Activated naive CD4-positive, alpha-beta T cell treated with anti-CD3 and anti-CD28 coated beads for 36 hours (primary cell): ENCODE measurements around the gene SRP68. TPM values are rescaled to one million over a fixed set of nuclear protein-coding genes. Genes with fewer than 3 reads are reported as not detected.

Experiments used
- CTCF ChIA-PET: fragments of 350-600 bp; sonication (Branson Sonifier 250); formaldehyde crosslinking; loops from one replicate; lab custom pipeline; 2021; ENCODE audit warnings: antibody characterized with exemption; lab: Charles Lee
- DNase-seq: peaks from one replicate; pipeline ENCODE4 v3.0.0-alpha.2; 2020
- H3K27ac Mint-ChIP-seq: one replicate; pipeline ENCODE4 v1.8.0; 2021; ENCODE audit warnings: mild to moderate bottlenecking, mixed read lengths
- H3K27me3 Mint-ChIP-seq: one replicate; pipeline ENCODE4 v1.8.0; 2021; ENCODE audit warnings: low read depth, mixed read lengths
- H3K36me3 Mint-ChIP-seq: one replicate; pipeline ENCODE4 v1.8.0; 2021; ENCODE audit warnings: low read depth, mixed read lengths
- H3K4me1 Mint-ChIP-seq: one replicate; pipeline ENCODE4 v1.8.0; 2021; ENCODE audit warnings: low read depth, mixed read lengths
- H3K4me3 Mint-ChIP-seq: one replicate; pipeline ENCODE4 v1.8.0; 2021; ENCODE audit warnings: mild to moderate bottlenecking, moderate library complexity, mixed read lengths
- H3K9me3 Mint-ChIP-seq: one replicate; pipeline ENCODE4 v1.8.0; 2021; ENCODE audit warnings: mixed read lengths
- intact Hi-C: fragments of 100-400 bp; cut with micrococcal nuclease; formaldehyde crosslinking; loops from one replicate; pipeline ENCODE4 v1.15.1; 2023
- total RNA-seq, 2 experiments: library from RNA; stranded (reverse); gene quantifications; one replicate each; pipeline ENCODE4 v1.2.3, GENCODE V29; 2021

The SRP68 gene
- total RNA-seq, 2 experiments from 2014 or later, result 127 to 131 TPM

GRCh38 chr17:76032073-76032779, 40.1 kb downstream of the SRP68 start:
- Mint-ChIP-seq H3K36me3 (no peaks in the 10 kb centered on the region), H3K4me1 (peaks cover 23% of the 10 kb centered on the region), H3K27me3 (no peaks in the 10 kb centered on the region), H3K4me3 (no peak overlapping the region), H3K27ac (no peak overlapping the region), H3K9me3 (no peaks in the 10 kb centered on the region)
- intact Hi-C loops, result no loop called here
- CTCF ChIA-PET, result interaction anchor here (2.5 to 4.0 kb wide), 2 partner anchors 18 to 19 kb away, joined by 15 to 19 read pairs; no protein-coding TSS in a partner anchor
- no peak for DNase-seq

- CTCF ChIA-PET, result interaction anchor here (1.3 kb wide), 1 partner anchor 13 kb away, joined by 5 read pairs; no protein-coding TSS in a partner anchor
- no peaks in the 10 kb centered on the region for H3K36me3 Mint-ChIP-seq
- no peaks in the 10 kb centered on the region for H3K27me3 Mint-ChIP-seq
- H3K9me3 Mint-ChIP-seq, result no peaks in the 10 kb centered on the region
- intact Hi-C loops, result no loop called here
- H3K4me1 Mint-ChIP-seq, result peaks cover 23% of the 10 kb centered on the region
- H3K27ac Mint-ChIP-seq, result no peak within 1 kb of the TSS
- no peak within 1 kb of the TSS for H3K4me3 Mint-ChIP-seq
- DNase-seq, result no peak
Measured at GRCh38 chr17:76027159-76027839, 45.0 kb downstream of the SRP68 start, which contains the start of gene EVPL. Gene EVPL, minus strand, starts transcription at chr17:76027306. Its CDS starts 108 bp downstream, at chr17:76027198.

- Mint-ChIP-seq H3K9me3 (no peaks in the 10 kb centered on the region), H3K27me3 (no peaks in the 10 kb centered on the region), H3K4me3 (no peak overlapping the region), H3K27ac (no peak overlapping the region), H3K36me3 (no peaks in the 10 kb centered on the region), H3K4me1 (peaks cover 23% of the 10 kb centered on the region)
- CTCF ChIA-PET, result interaction anchor here (1.2 to 1.3 kb wide), 2 partner anchors 12 to 21 kb away, joined by 4 to 5 read pairs; no protein-coding TSS in a partner anchor
- intact Hi-C loops, result no loop called here
- DNase-seq, result no peak
Measured at GRCh38 chr17:76026714-76027158, 45.6 kb downstream of the SRP68 start.

GRCh38 chr17:76025294-76025693, 47.0 kb downstream of the SRP68 start:
- Mint-ChIP-seq H3K36me3 (no peaks in the 10 kb centered on the region), H3K27ac (no peak overlapping the region)
- CTCF ChIA-PET, result interaction anchor here (0.6 to 1.2 kb wide), 2 partner anchors 20 to 22 kb away, joined by 3 to 4 read pairs; no protein-coding TSS in a partner anchor

GRCh38 chr17:76024353-76024752, 48.0 kb downstream of the SRP68 start:
- CTCF ChIA-PET, result no interaction called here
- DNase-seq, result no peak
- H3K9me3 Mint-ChIP-seq, result no peaks in the 10 kb centered on the region
- intact Hi-C loops, result no loop called here
- H3K36me3 Mint-ChIP-seq, result no peaks in the 10 kb centered on the region
- H3K27ac Mint-ChIP-seq, result no peak overlapping the region
- peaks cover 15% of the 10 kb centered on the region for H3K4me1 Mint-ChIP-seq
- no peak overlapping the region for H3K4me3 Mint-ChIP-seq
- H3K27me3 Mint-ChIP-seq, result no peaks in the 10 kb centered on the region

More at GRCh38 chr17:76025294-76025693, 47.0 kb downstream of the SRP68 start:
- H3K4me3 Mint-ChIP-seq, result no peak overlapping the region
- no peaks in the 10 kb centered on the region for H3K9me3 Mint-ChIP-seq
- DNase-seq, result no peak
- intact Hi-C loops, result no loop called here
- no peaks in the 10 kb centered on the region for H3K27me3 Mint-ChIP-seq
- peaks cover 23% of the 10 kb centered on the region for H3K4me1 Mint-ChIP-seq

- Mint-ChIP-seq H3K27ac (no peak overlapping the region), H3K4me1 (peaks cover 11% of the 10 kb centered on the region), H3K4me3 (no peak overlapping the region), H3K9me3 (no peaks in the 10 kb centered on the region), H3K36me3 (no peaks in the 10 kb centered on the region), H3K27me3 (no peaks in the 10 kb centered on the region)
- CTCF ChIA-PET, result interaction anchor here (0.7 kb wide), 1 partner anchor 10 kb away, joined by 4 read pairs; no protein-coding TSS in a partner anchor
- intact Hi-C loops, result no loop called here
- no peak for DNase-seq
Measured at GRCh38 chr17:76023900-76024237, 48.4 kb downstream of the SRP68 start.

GRCh38 chr17:76022973-76023899, 49.1 kb downstream of the SRP68 start:
- H3K4me3 Mint-ChIP-seq, result no peak overlapping the region
- H3K27ac Mint-ChIP-seq, result no peak overlapping the region
- no peaks in the 10 kb centered on the region for H3K9me3 Mint-ChIP-seq

GRCh38 chr17:76022285-76022684, 50.0 kb downstream of the SRP68 start:
- no peak overlapping the region for H3K4me3 Mint-ChIP-seq
- intact Hi-C loops, result no loop called here
- no peaks in the 10 kb centered on the region for H3K9me3 Mint-ChIP-seq

More at GRCh38 chr17:76022973-76023899, 49.1 kb downstream of the SRP68 start:
- DNase-seq, result no peak
- intact Hi-C loops, result no loop called here
- CTCF ChIA-PET, result interaction anchor here (0.7 kb wide), 1 partner anchor 9 kb away, joined by 4 read pairs; no protein-coding TSS in a partner anchor
- Mint-ChIP-seq H3K36me3 (no peaks in the 10 kb centered on the region), H3K4me1 (peaks cover 4% of the 10 kb centered on the region), H3K27me3 (no peaks in the 10 kb centered on the region)

GRCh38 chr17:76019833-76020467, 52.4 kb downstream of the SRP68 start:
- Mint-ChIP-seq H3K4me1 (no peaks in the 10 kb centered on the region), H3K9me3 (no peaks in the 10 kb centered on the region), H3K4me3 (no peak overlapping the region), H3K36me3 (no peaks in the 10 kb centered on the region), H3K27ac (no peak overlapping the region), H3K27me3 (no peaks in the 10 kb centered on the region)
- CTCF ChIA-PET, result interaction anchor here (1.3 to 3.4 kb wide), 6 partner anchors 11 to 277 kb away, joined by 3 to 23 read pairs (median 4); partner anchors contain the start of gene MRPL38
- DNase-seq, result no peak
- intact Hi-C loops, result no loop called here

More at GRCh38 chr17:76022285-76022684, 50.0 kb downstream of the SRP68 start:
- CTCF ChIA-PET, result no interaction called here
- Mint-ChIP-seq H3K27me3 (no peaks in the 10 kb centered on the region), H3K4me1 (peaks cover under 1% of the 10 kb centered on the region), H3K36me3 (no peaks in the 10 kb centered on the region), H3K27ac (no peak overlapping the region)
- DNase-seq, result no peak

- intact Hi-C loops, result no loop called here
- CTCF ChIA-PET, result interaction anchor here (0.6 to 11.7 kb wide), 5 partner anchors 14 to 278 kb away, joined by 3 to 124 read pairs (median 7); partner anchors contain the start of genes CDK3 and MRPL38
- no peak overlapping the region for H3K27ac Mint-ChIP-seq
- no peaks in the 10 kb centered on the region for H3K27me3 Mint-ChIP-seq
- peaks cover 5% of the 10 kb centered on the region for H3K4me1 Mint-ChIP-seq
- H3K4me3 Mint-ChIP-seq, result no peak overlapping the region
- DNase-seq, result no peak
- H3K9me3 Mint-ChIP-seq, result no peaks in the 10 kb centered on the region
- H3K36me3 Mint-ChIP-seq, result no peaks in the 10 kb centered on the region
Measured at GRCh38 chr17:76018801-76019200, 53.5 kb downstream of the SRP68 start.

- peaks cover 5% of the 10 kb centered on the region for H3K4me1 Mint-ChIP-seq
- DNase-seq, result no peak
- H3K27me3 Mint-ChIP-seq, result no peaks in the 10 kb centered on the region
- no peaks in the 10 kb centered on the region for H3K9me3 Mint-ChIP-seq
- H3K27ac Mint-ChIP-seq, result no peak overlapping the region
- H3K36me3 Mint-ChIP-seq, result no peaks in the 10 kb centered on the region
- CTCF ChIA-PET, result interaction anchor here (5.6 to 11.7 kb wide), 2 partner anchors 17 to 280 kb away, joined by 31 to 124 read pairs; partner anchors contain the start of gene CDK3
- intact Hi-C loops, result no loop called here
- no peak overlapping the region for H3K4me3 Mint-ChIP-seq
Measured at GRCh38 chr17:76018340-76018680, 54.0 kb downstream of the SRP68 start.
